ENCODE results near the gene TEDDM1.

DNA sequence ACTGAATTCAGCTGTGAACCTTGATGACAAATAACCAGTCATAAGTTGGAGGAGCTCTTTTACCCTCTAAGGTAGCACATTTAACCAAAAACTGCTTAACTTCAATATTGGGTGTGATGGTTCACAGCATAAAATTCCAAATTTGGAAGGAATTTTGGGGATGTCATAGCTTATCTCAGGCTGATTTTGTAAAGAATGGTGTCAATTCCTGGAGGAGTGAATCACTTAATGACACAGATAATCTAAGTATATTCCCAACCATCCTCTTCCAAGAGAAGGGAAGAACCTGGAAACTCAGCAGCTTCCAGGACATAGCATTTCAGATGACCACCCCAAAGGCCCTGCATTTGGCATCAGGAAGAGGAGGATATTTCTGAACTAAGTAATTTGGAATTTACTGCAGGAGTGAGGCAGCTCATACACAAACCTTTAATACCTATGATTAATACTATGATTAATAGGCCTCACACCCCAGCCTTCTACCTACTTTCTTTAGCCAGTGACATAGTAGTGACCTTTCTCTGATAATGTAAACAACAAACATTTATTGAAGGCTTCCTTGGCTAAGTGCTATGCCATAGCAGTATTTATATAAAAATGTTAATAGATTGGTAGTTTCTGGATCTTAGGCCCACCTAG, 23.4 kb downstream of the TEDDM1 start:
- TF ChIP-seq, protein P1, sequence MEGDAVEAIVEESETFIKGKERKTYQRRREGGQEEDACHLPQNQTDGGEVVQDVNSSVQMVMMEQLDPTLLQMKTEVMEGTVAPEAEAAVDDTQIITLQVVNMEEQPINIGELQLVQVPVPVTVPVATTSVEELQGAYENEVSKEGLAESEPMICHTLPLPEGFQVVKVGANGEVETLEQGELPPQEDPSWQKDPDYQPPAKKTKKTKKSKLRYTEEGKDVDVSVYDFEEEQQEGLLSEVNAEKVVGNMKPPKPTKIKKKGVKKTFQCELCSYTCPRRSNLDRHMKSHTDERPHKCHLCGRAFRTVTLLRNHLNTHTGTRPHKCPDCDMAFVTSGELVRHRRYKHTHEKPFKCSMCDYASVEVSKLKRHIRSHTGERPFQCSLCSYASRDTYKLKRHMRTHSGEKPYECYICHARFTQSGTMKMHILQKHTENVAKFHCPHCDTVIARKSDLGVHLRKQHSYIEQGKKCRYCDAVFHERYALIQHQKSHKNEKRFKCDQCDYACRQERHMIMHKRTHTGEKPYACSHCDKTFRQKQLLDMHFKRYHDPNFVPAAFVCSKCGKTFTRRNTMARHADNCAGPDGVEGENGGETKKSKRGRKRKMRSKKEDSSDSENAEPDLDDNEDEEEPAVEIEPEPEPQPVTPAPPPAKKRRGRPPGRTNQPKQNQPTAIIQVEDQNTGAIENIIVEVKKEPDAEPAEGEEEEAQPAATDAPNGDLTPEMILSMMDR (CRISPR knock-in tag; IDR thresholded peaks at IDR 0.05): no peak
- TF ChIP-seq POLR2AphosphoS5 (IDR thresholded peaks at IDR 0.05; ENCODE audit: low read depth, low read length): no peak
- TF ChIP-seq ZNF432 (CRISPR knock-in tag; IDR thresholded peaks at IDR 0.05; ENCODE audit: borderline replicate concordance): no peak
- no peak for TF ChIP-seq JUNB (CRISPR knock-in tag; IDR thresholded peaks at IDR 0.05; ENCODE audit: borderline replicate concordance)
- TF ChIP-seq ZNF652 (CRISPR knock-in tag; IDR thresholded peaks at IDR 0.05; ENCODE audit: borderline replicate concordance, low read depth): no peak
- TF ChIP-seq POLR2A (IDR thresholded peaks at IDR 0.05; ENCODE audit: insufficient read depth in 1 of 2, low read depth in 2 of 2, low read length in 2 of 2): no peak
- TF ChIP-seq, protein P2, sequence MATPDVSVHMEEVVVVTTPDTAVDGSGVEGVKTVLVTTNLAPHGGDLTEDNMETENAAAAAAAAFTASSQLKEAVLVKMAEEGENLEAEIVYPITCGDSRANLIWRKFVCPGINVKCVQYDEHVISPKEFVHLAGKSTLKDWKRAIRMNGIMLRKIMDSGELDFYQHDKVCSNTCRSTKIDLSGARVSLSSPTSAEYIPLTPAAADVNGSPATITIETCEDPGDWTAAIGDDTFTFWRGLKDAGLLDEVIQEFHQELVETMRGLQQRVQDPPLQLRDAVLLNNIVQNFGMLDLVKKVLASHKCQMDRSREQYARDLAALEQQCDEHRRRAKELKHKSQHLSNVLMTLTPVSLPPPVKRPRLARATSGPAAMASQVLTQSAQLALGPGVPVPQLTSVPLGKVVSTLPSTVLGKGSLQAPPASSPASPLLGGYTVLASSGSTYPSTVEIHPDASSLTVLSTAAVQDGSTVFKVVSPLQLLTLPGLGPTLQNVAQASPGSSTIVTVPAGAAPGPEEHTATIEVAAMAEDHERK (CRISPR knock-in tag; IDR thresholded peaks at IDR 0.05; ENCODE audit: low read depth): no peak
- no peak for TF ChIP-seq ZNF460 (CRISPR knock-in tag; IDR thresholded peaks at IDR 0.05; ENCODE audit: borderline replicate concordance)
- TF ChIP-seq, protein P3, sequence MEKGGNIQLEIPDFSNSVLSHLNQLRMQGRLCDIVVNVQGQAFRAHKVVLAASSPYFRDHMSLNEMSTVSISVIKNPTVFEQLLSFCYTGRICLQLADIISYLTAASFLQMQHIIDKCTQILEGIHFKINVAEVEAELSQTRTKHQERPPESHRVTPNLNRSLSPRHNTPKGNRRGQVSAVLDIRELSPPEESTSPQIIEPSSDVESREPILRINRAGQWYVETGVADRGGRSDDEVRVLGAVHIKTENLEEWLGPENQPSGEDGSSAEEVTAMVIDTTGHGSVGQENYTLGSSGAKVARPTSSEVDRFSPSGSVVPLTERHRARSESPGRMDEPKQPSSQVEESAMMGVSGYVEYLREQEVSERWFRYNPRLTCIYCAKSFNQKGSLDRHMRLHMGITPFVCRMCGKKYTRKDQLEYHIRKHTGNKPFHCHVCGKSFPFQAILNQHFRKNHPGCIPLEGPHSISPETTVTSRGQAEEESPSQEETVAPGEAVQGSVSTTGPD (CRISPR knock-in tag; IDR thresholded peaks at IDR 0.05): no peak
- TF ChIP-seq ZFP36L1 (CRISPR knock-in tag; IDR thresholded peaks at IDR 0.05): no peak
- TF ChIP-seq EP300 (IDR thresholded peaks at IDR 0.05; ENCODE audit: low read depth in 2 of 2, low read length in 2 of 2): no peak
- no peak for TF ChIP-seq EP300 (CRISPR knock-in tag; IDR thresholded peaks at IDR 0.05; ENCODE audit: borderline replicate concordance)
- TF ChIP-seq HDAC2 (CRISPR knock-in tag; IDR thresholded peaks at IDR 0.05): no peak
- no peak for TF ChIP-seq ZNF430 (CRISPR knock-in tag; IDR thresholded peaks at IDR 0.05)
- no peak for TF ChIP-seq HNF4G (IDR thresholded peaks at IDR 0.05; ENCODE audit: borderline replicate concordance, low read depth, low read length)
- TF ChIP-seq HNF4G (CRISPR knock-in tag; IDR thresholded peaks at IDR 0.05; ENCODE audit: borderline replicate concordance, low read depth): no peak
